Endothelial cell of umbilical vein (primary cell): ENCODE measurements around the gene ZDHHC11.
"Not testable (repeated sequence)": the region's sequence is repeated elsewhere in the genome, so short reads cannot be mapped to it uniquely, and the experiment has no call there.

Experiments used
- EZH2 ChIP-seq: IDR thresholded peaks from 2 replicates; pipeline ENCODE4 v1.6.1; 2012; ENCODE audit warnings: borderline replicate concordance, low read depth, mild to moderate bottlenecking, moderate library complexity, low read length, inconsistent platforms; ENCODE audit not compliant: severe bottlenecking
- FOS ChIP-seq: IDR thresholded peaks from 2 replicates; pipeline ENCODE4 v1.6.1; 2011; ENCODE audit warnings: mild to moderate bottlenecking, low read length, moderate library complexity, borderline replicate concordance; ENCODE audit not compliant: insufficient read depth
- GATA2 ChIP-seq: IDR thresholded peaks from 2 replicates; pipeline ENCODE4 v1.7.0; 2011; ENCODE audit warnings: low read depth, mild to moderate bottlenecking, moderate library complexity, mixed read lengths, low read length; ENCODE audit not compliant: insufficient read length, insufficient read depth
- JUN ChIP-seq: IDR thresholded peaks from 2 replicates; pipeline ENCODE4 v1.6.1; 2011; ENCODE audit warnings: borderline replicate concordance, low read depth; ENCODE audit not compliant: insufficient read length, insufficient read depth
- MYC ChIP-seq: IDR thresholded peaks from one replicate; pipeline ENCODE4 v1.6.1; 2011; ENCODE audit warnings: mild to moderate bottlenecking, low read depth, low read length
- POLR2A ChIP-seq: IDR thresholded peaks from 2 replicates; pipeline ENCODE4 v1.6.1; 2012; ENCODE audit warnings: low read depth, mild to moderate bottlenecking, control low read depth, low read length
- POLR2AphosphoS5 ChIP-seq: IDR thresholded peaks from 2 replicates; pipeline ENCODE4 v1.6.1; 2012; ENCODE audit warnings: low read depth, mild to moderate bottlenecking, control low read depth, low read length, moderate library complexity; ENCODE audit not compliant: insufficient read depth
- TF ChIP-seq, protein P1 (sequence below), 2 donors: IDR thresholded peaks; 1 replicate in 1 of 2; 2 replicates in 1 of 2; pipeline ENCODE4 v1.5.1; 2011; ENCODE audit warnings: low read length in 2 of 2, mild to moderate bottlenecking in 2 of 2, moderate library complexity in 2 of 2, control low read depth in 1 of 2, inconsistent platforms in 1 of 2, low read depth in 1 of 2; ENCODE audit not compliant: insufficient read depth in 1 of 2; ENCODE audit errors: extremely low read depth in 1 of 2
- TF ChIP-seq, protein P2 (sequence below): IDR thresholded peaks from 2 replicates; pipeline ENCODE4 v1.6.1; 2011; ENCODE audit not compliant: insufficient read depth, insufficient read length

DNA sequence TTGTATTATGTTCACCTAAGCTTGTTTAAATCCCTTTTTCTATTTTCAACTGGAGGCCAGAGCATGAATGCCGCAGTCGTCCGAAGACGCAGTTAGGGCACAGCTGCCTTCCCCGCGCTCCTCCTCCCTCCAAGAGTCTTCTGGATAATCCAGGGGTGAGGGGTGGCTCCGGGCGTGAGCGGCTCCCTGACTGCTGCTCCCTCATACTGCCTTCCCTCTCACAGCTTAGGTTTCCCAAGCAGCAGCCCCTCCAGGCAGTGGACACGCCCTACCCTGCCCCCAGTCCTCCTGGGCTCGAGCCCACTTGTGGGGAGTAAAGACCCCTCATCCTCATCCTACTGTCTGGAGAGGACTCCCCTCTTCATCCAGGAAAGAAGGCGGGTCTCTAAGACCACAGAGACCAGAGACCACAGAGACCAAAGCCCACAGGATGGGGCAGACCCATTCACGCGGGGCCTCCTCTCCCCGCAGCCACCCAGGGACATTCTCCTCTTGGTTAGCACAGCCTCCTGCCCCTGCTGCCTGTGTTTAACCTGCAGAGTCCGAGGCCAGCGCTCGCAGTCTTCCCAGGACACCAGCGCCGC lies 98.2 kb downstream of the ZDHHC11 start:
- TF ChIP-seq, protein P1, sequence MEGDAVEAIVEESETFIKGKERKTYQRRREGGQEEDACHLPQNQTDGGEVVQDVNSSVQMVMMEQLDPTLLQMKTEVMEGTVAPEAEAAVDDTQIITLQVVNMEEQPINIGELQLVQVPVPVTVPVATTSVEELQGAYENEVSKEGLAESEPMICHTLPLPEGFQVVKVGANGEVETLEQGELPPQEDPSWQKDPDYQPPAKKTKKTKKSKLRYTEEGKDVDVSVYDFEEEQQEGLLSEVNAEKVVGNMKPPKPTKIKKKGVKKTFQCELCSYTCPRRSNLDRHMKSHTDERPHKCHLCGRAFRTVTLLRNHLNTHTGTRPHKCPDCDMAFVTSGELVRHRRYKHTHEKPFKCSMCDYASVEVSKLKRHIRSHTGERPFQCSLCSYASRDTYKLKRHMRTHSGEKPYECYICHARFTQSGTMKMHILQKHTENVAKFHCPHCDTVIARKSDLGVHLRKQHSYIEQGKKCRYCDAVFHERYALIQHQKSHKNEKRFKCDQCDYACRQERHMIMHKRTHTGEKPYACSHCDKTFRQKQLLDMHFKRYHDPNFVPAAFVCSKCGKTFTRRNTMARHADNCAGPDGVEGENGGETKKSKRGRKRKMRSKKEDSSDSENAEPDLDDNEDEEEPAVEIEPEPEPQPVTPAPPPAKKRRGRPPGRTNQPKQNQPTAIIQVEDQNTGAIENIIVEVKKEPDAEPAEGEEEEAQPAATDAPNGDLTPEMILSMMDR (IDR thresholded peaks at IDR 0.05; ENCODE audit: extremely low read depth in 1 of 2, insufficient read depth in 1 of 2, low read depth in 1 of 2, low read length in 2 of 2) = not testable (repeated sequence)
- not testable (repeated sequence) for TF ChIP-seq EZH2, POLR2AphosphoS5, POLR2A, JUN, GATA2, MYC, FOS
- TF ChIP-seq, protein P2, sequence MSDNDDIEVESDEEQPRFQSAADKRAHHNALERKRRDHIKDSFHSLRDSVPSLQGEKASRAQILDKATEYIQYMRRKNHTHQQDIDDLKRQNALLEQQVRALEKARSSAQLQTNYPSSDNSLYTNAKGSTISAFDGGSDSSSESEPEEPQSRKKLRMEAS = not testable (repeated sequence)
